ENCODE data around the gene PDCD1LG2. TPM values are rescaled to one million over a fixed set of nuclear protein-coding genes. Genes with fewer than 3 reads are reported as not detected.

PDCD1LG2 gene
- total RNA-seq, 6 experiments from 2014 or later = 0.49 to 2.4 (median 1.1) TPM

DNA sequence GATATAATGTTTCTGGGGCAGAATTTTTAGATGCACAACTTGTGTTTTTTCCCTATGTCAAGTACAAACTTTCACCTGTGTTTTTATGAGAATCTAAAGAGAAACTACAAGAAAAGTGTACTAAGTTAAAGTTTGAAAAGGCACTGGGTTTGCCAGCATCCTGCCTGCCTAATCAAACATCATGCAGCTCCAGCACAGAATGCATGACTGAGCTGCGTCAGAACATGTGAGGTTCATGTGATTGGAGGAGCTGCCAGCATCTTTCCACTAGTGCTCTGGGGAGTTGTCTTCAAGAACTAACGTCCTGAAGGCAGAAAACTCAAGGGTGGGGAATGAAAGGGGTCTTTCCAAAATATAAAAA is 72.5 kb downstream of the PDCD1LG2 start:
- H3K4me1 ChIP-seq = no peaks in the 10 kb centered on the region
- no peaks in the 10 kb centered on the region for H3K9me3 ChIP-seq
- no peak for TF ChIP-seq POLR2A (IDR thresholded peaks at IDR 0.05)
- TF ChIP-seq, protein P1, sequence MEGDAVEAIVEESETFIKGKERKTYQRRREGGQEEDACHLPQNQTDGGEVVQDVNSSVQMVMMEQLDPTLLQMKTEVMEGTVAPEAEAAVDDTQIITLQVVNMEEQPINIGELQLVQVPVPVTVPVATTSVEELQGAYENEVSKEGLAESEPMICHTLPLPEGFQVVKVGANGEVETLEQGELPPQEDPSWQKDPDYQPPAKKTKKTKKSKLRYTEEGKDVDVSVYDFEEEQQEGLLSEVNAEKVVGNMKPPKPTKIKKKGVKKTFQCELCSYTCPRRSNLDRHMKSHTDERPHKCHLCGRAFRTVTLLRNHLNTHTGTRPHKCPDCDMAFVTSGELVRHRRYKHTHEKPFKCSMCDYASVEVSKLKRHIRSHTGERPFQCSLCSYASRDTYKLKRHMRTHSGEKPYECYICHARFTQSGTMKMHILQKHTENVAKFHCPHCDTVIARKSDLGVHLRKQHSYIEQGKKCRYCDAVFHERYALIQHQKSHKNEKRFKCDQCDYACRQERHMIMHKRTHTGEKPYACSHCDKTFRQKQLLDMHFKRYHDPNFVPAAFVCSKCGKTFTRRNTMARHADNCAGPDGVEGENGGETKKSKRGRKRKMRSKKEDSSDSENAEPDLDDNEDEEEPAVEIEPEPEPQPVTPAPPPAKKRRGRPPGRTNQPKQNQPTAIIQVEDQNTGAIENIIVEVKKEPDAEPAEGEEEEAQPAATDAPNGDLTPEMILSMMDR (IDR thresholded peaks at IDR 0.05) = no peak
- H3K4me3 ChIP-seq = no peak overlapping the region
- intact Hi-C loops (cut with DNase I) = no loop called here
- DNase-seq (no peak), ATAC-seq (peak; percentile 54 to 73 (median 67))
- no peaks in the 10 kb centered on the region for H3K27me3 ChIP-seq
- no peak overlapping the region for H3K27ac ChIP-seq
- whole genome bisulfite sequencing (ENCODE audit: insufficient coverage, low coverage, low lambda C conversion rate, missing lambda C conversion rate) = 14% methylated on average over 2 of the region's 2 CpGs
- no peaks in the 10 kb centered on the region for H3K36me3 ChIP-seq

DNA sequence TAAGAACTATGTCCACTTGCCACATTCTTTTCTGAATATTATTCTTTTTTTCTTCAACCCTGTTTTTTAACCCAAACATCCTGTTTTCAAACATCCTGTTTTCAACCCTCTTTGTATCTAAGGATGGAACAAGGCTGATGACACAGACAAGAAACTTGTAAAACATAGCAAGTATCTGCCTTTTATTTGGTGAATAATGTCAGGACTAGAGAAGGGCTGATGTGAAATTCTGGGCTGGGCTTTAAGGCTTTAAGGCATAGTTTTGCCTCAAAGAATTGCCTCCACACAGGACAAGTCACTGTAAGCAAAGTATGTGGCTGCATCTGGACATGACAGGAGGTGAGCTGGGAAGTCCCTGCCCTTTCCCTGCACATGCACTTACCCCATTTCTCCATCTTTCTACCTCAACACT is 76.1 kb downstream of the PDCD1LG2 start:
- H3K4me3 ChIP-seq = no peak overlapping the region
- DNase-seq (no peak), ATAC-seq (no peak)
- H3K4me1 ChIP-seq = no peaks in the 10 kb centered on the region
- no peaks in the 10 kb centered on the region for H3K27me3 ChIP-seq
- no peaks in the 10 kb centered on the region for H3K9me3 ChIP-seq
- no peaks in the 10 kb centered on the region for H3K36me3 ChIP-seq
- no peak overlapping the region for H3K27ac ChIP-seq
- TF ChIP-seq, protein P1 (IDR thresholded peaks at IDR 0.05) = no peak
- no peak for TF ChIP-seq POLR2A (IDR thresholded peaks at IDR 0.05)
- intact Hi-C loops (cut with DNase I) = no loop called here

DNA sequence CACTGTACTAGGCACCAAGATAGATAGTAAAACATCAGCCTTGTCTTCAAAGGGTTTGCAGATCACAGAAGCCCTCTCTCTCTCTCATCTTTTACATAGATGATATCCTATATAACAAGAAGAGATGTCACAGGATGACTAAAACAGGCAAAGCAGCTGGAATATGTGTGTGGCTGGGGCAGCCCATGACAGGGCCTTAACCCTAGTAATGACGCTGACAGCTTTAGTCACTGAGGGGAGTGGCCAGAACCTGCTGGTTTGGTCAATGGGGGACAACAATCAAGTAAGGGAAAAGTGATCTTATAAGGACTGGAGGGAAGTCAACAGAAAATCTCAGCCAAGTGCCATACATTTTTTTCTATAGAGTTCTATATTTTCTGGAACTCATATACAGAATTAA is 76.7 kb downstream of the PDCD1LG2 start:
- Histone ChIP-seq H3K9me3 (no peaks in the 10 kb centered on the region), H3K4me1 (no peaks in the 10 kb centered on the region), H3K36me3 (no peaks in the 10 kb centered on the region), H3K4me3 (no peak overlapping the region), H3K27me3 (no peaks in the 10 kb centered on the region), H3K27ac (no peak overlapping the region)
- WGBS (ENCODE audit: insufficient coverage, low coverage, low lambda C conversion rate, missing lambda C conversion rate) = 80% methylated on average over 1 of the region's 1 CpG
- DNase-seq = no peak
- ATAC-seq = no peak
- TF ChIP-seq, protein P1 (IDR thresholded peaks at IDR 0.05) = no peak
- no peak for TF ChIP-seq POLR2A (IDR thresholded peaks at IDR 0.05)
- intact Hi-C loops (cut with DNase I) = no loop called here

- DNase-seq (no peak), ATAC-seq (no peak)
- H3K27me3 ChIP-seq = no peaks in the 10 kb centered on the region
- 77% methylated on average over 3 of the region's 3 CpGs for WGBS (ENCODE audit: insufficient coverage, low coverage, low lambda C conversion rate, missing lambda C conversion rate)
- no peaks in the 10 kb centered on the region for H3K4me1 ChIP-seq
- no peaks in the 10 kb centered on the region for H3K9me3 ChIP-seq
- H3K36me3 ChIP-seq = no peaks in the 10 kb centered on the region
- no peak overlapping the region for H3K27ac ChIP-seq
- TF ChIP-seq, protein P1 (IDR thresholded peaks at IDR 0.05) = no peak
- TF ChIP-seq POLR2A (IDR thresholded peaks at IDR 0.05) = no peak
- H3K4me3 ChIP-seq = no peak overlapping the region
- intact Hi-C loops (cut with DNase I) = loop anchor here in 1 of 2 donors (10.0 kb wide), 1 partner anchor 147 kb away; no protein-coding TSS in a partner anchor
Measured at GRCh38 chr9:5592231-5592630, 81.9 kb downstream of the PDCD1LG2 start.

- no peaks in the 10 kb centered on the region for H3K4me1 ChIP-seq
- H3K9me3 ChIP-seq = no peaks in the 10 kb centered on the region
- DNase-seq (no peak), ATAC-seq (no peak)
- WGBS (ENCODE audit: insufficient coverage, low coverage, low lambda C conversion rate, missing lambda C conversion rate) = 64% methylated on average over 5 of the region's 5 CpGs
- H3K36me3 ChIP-seq = no peaks in the 10 kb centered on the region
- H3K27me3 ChIP-seq = no peaks in the 10 kb centered on the region
- TF ChIP-seq, protein P1 (IDR thresholded peaks at IDR 0.05) = no peak
- TF ChIP-seq POLR2A (IDR thresholded peaks at IDR 0.05) = no peak
- no peak overlapping the region for H3K27ac ChIP-seq
- intact Hi-C loops (cut with DNase I) = loop anchor here in 1 of 2 donors (10.0 kb wide), 1 partner anchor 148 kb away; no protein-coding TSS in a partner anchor
- H3K4me3 ChIP-seq = no peak overlapping the region
Measured at GRCh38 chr9:5592904-5593303, 82.6 kb downstream of the PDCD1LG2 start.

All from right lobe of liver (tissue), 6 donors.